ENCODE results near the gene AP4E1.

- TF ChIP-seq CTCF (IDR thresholded peaks at IDR 0.05; ENCODE audit: insufficient read depth, low read length) (no peak), POLR2AphosphoS5 (IDR thresholded peaks at IDR 0.05; ENCODE audit: low read depth) (no peak), SPI1 (IDR thresholded peaks at IDR 0.05; ENCODE audit: borderline replicate concordance, low read depth) (no peak)
Observed at GRCh38 chr15:50886139-50886467, 22.4 kb upstream of the AP4E1 start.
